HG03103 (cell line): ENCODE data around the gene KRT73.

Experiments
- ATAC-seq: cut with Tn5 transposase; IDR thresholded peaks from one replicate; pipeline ENCODE4 v1.9.1; 2021; ENCODE audit warnings: low read depth; ENCODE audit not compliant: unreplicated experiment

The KRT73 gene

DNA sequence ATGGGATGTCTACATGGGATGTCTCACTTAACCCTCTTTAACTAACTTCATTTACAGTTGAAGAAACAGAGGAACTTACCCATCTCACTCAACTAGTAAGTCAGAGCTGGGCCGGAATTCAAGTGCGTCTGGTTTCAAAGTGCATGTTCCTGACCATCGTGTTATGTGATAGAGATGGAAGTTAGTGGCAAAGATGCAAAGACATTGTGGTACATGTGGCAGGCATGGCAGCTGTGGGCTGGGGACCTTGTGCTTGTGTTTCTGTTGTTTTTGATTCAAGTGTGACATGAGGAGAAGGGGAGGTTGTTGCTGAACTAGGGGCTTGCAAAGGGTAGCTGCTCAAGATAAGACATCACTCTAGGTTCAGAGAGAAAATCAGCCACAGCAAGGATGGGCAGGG is 42.4 kb downstream of the KRT73 start:
- no peak for ATAC-seq

DNA sequence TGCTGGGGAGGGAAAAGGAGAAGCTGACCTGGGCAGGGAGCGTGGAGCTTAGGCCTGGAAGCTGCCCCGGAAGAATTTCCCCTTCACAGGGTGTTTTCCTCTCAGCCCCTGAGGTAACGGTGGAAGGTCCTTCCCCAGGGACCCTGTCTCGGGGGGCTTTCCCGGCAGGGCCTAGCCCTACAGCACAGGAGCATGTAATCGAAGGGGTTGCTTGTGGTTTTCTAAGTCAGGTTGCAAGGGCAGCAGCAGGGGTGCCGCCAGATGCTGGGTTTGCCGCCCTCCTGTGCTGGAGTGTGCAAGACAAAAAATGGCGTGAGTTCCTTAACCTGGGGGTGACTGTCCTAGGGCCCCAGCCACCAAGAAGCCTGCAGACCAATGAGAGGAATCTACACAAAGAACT is 43.1 kb downstream of the KRT73 start:
- no peak for ATAC-seq

DNA sequence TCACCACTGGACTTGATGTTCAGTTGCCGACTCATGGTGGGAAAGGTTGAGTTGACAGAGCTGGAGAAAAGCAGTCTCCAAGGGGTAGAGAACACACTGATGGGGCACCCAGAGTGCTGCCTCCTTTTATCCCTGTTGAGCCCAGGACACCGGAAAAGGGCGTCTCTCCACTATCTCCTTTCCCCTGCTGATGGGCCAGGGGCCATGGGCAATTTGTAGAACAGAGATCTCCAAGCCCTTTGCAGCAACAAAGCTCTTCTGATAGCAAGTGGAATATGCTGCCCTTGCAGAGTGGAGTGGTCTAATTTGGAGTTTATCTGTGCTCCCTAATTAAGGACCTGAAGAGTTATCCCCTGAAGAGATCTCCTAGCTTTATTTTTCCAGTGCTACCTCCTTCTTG is 44.6 kb downstream of the KRT73 start, which contains the start of gene KRT74:
Gene KRT74, minus strand, starts transcription at position 101 of the 400 bp plus-strand sequence. Its CDS starts 66 bp downstream, at position 35.
- no peak for ATAC-seq

DNA sequence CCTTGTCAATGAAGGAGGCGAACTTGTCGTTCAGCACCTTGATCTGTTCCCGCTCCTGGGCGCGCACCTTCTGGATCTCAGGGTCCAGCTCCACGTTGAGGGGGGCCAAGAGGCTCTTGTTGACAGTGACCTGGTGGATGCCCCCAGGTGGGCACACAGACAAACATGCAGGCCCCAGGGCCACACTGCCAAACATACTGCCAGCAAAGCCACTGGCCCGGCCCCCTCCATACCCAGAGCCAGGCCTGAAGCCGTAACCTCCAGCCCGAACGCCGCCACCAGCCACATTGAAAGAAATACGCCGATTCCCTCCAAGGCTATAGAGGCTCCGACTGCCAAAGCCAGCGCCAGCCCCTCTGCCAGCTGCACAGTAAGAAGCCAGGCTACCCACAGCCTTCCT is 45.1 kb downstream of the KRT73 start:
- ATAC-seq = no peak

DNA sequence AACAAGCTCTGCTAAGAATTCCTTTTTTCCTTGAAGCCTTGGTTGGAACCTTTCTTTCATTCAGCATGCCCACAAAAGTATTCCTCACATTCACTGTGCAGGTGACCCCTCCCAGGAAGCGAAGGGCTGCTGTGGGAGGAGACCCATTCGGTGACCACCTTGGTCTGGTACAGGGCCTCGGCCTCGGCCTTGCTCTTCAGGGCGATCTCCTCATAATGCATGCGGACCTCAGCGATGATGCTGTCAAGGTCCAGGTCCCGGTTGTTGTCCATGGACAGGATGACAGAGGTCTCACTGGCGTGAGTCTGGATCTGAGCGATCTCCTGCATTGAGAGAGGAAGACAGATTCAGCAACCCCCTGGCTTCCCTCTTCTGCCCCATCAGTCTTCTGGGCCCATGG is 47.8 kb downstream of the KRT73 start:
- no peak for ATAC-seq

DNA sequence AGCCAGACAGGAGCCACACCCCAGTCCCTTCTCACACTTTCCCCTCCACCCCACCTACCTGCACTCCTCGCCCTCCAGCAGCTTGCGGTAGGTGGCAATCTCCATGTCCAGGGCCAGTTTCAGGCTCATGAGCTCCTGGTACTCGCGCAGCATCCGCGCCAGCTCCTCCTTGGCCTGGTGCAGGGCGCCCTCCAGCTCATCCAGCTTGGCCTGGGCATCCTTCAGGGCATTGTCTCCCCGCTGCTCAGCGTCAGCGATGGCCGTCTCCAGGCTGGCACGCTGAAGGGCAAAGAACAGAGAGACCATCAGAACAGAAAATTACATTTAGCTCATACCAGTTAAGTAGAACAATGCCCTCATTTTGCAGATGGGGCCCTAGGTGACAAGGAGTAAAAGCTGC is 50.2 kb downstream of the KRT73 start:
- no peak for ATAC-seq

DNA sequence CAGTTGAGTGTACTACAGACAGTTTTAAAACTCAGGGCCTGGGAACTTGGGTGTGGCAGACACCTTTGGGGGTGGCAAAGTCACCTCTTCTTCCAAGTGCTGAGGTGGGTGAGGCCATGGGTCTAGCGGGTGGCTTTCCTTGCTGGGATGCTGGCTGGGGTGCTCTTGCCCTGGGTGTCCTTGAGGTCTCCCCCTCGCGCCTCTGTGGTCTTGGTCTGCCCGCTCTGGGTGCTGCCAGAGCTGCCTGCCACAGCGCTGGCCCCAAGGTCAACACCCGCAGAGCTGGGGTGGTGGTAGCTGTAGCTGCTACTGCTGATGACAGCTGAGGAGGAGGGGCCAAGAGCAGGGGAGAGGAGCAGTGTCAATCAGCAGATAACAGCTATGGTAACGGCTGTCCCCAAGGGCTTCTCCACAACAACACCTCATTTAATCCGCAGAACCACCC is 51.5 kb downstream of the KRT73 start:
- ATAC-seq = no peak

DNA sequence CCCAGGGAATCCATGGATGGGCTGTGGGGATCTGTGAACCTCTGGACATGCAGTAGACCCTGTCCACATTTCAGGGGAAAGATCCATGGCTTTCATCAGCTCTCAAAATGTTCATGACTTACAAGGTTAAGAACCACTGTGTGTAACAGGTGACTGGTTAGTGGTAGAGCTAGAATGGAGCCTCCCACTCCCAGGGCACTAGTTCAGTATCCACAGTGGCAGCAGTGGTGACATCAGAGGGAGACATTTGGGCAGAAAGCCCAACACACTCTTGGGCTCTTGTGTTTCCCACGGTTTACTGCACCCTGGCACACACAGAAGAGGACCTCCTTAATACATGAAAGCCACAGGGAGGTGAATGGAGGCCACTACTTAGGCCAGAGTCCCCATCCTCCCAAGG is 53.8 kb downstream of the KRT73 start:
- ATAC-seq = no peak

DNA sequence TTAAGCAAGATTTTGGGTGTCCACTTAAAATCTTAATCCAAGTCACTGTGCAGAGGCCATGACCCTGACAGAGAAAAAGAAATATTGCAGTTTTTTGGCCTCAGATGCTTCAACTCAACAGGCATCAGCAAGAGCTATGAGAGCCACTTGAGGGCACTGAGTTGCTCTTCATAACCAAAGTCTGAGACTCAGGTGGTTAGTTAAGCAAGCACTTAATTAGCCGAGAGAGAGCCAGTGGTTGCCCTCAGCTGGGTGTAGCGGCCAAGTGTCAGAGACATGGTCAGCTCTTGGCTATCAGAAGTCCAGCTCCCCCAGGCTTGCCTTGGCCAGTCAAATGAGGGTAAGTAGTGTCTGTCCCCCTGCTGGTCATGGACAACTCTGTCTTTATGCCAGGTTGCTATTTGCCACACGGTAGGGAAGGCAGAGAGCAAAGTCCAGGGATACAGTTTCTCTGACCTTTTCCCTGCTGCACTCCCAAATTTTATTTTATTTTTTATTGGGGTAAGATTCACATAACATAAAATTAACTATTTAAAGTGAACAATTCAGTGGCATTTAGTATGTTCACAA is 56.4 kb downstream of the KRT73 start:
- no peak for ATAC-seq

DNA sequence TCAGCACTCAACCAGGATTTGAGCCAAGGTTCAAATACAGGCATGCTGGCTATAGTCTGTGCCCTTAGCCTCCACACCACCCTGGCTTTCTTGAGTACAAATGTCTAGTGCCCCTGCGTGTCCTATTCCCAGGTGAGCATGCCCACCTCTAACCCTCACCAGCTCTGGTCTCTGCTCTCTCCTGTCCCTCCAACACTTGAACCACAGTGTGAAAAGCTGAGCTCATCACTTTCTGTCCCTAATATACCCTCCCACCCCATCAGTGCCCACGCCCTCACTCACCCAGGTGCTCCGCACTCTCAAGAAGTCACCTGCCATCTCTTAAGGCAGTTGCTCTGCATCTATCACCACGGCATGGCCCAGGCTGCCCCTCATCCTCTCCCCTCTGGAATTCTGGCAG is 58.4 kb downstream of the KRT73 start:
- no peak for ATAC-seq

DNA sequence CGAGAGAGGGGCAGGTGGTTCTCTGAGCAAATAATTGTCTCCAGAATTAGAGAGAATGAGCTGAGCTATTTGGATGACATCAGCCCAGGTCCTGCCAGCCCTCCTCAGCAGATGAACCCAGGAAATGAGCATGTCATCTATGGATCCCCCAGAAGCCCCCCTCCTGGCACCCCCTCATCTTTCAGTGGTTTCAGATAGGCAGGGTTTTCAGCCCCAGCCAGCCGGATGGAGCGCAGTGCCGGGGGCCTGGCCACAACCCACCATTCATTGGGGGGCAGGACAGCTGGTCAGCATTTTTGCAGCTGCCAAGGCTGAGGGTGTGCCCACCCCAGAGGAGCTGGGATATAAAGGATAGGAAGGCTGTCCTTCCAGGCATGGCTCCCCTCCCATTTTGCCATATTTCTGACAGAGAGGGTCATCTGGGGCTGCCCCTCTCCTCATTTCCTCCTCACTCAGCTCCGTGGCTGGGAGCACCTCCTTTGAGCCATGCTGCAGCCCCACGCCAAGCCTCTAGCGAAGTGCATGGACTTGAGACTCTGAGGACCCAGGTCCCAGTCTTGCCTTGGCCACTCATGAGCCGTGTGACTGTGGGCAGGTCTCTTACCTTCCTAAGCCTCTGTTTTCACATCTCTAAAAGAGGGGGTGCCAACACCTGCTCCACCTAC is 59.4 kb downstream of the KRT73 start:
- no peak for ATAC-seq
